CD4-positive, alpha-beta T cell treated with Interferon alpha-2 for 1 hour (primary cell): ENCODE results near the gene LMBR1.
"Not testable (repeated sequence)": the region's sequence is repeated elsewhere in the genome, so short reads cannot be mapped to it uniquely, and the experiment has no call there.

ENCODE experiments used
- DNase-seq, 2 donors: peaks; one replicate each; pipeline ENCODE4 v3.0.0-alpha.2; 2020 to 2022

Gene LMBR1

GRCh38 chr7:156892821-156893706 is at the start of gene LMBR1:
Gene LMBR1 (minus strand): TSS chr7:156893183. CDS start chr7:156892993, 190 bp downstream.
- peak; percentile 96 for DNase-seq

GRCh38 chr7:156942708-156943090 is 49.7 kb upstream of the LMBR1 start:
- DNase-seq = no peak

GRCh38 chr7:156941393-156942182 is 48.6 kb upstream of the LMBR1 start:
- no peak for DNase-seq

- DNase-seq = no peak
Measured at GRCh38 chr7:156940421-156941122, 47.6 kb upstream of the LMBR1 start.

GRCh38 chr7:156936766-156937165 is 43.8 kb upstream of the LMBR1 start:
- DNase-seq = not testable (repeated sequence)

- no peak for DNase-seq
Measured at GRCh38 chr7:156935250-156935649, 42.3 kb upstream of the LMBR1 start.

- no peak for DNase-seq
Measured at GRCh38 chr7:156932006-156932405, 39.0 kb upstream of the LMBR1 start.

- peak in 1 of 2 donors; percentile 17 for DNase-seq
Measured at GRCh38 chr7:156929789-156930539, 37.0 kb upstream of the LMBR1 start.

GRCh38 chr7:156928406-156928747 is 35.4 kb upstream of the LMBR1 start:
- DNase-seq = no peak

GRCh38 chr7:156927571-156928405 is 34.8 kb upstream of the LMBR1 start:
- no peak for DNase-seq

GRCh38 chr7:156925821-156926220 is 32.8 kb upstream of the LMBR1 start:
- not testable (repeated sequence) for DNase-seq

GRCh38 chr7:156922304-156922703 is 29.3 kb upstream of the LMBR1 start:
- not testable (repeated sequence) for DNase-seq

- DNase-seq = not testable (repeated sequence)
Measured at GRCh38 chr7:156920487-156921373, 27.7 kb upstream of the LMBR1 start.

- no peak for DNase-seq
Measured at GRCh38 chr7:156920076-156920475, 27.1 kb upstream of the LMBR1 start.

- no peak for DNase-seq
Measured at GRCh38 chr7:156919132-156919713, 26.2 kb upstream of the LMBR1 start.

GRCh38 chr7:156918635-156919034 is 25.7 kb upstream of the LMBR1 start:
- DNase-seq = no peak

- not testable (repeated sequence) for DNase-seq
Measured at GRCh38 chr7:156909574-156910252, 16.7 kb upstream of the LMBR1 start.

- DNase-seq = no peak
Measured at GRCh38 chr7:156907656-156908055, 14.7 kb upstream of the LMBR1 start.

- DNase-seq = no peak
Measured at GRCh38 chr7:156906200-156906649, 13.2 kb upstream of the LMBR1 start.
